ENCODE data around the gene PEMT. TPM values are rescaled to one million over a fixed set of nuclear protein-coding genes. Genes with fewer than 3 reads are reported as not detected.

The PEMT gene
- total and polyA plus RNA-seq, 2 donors from 2014 or later, result 36.8 to 52.1 TPM

DNA sequence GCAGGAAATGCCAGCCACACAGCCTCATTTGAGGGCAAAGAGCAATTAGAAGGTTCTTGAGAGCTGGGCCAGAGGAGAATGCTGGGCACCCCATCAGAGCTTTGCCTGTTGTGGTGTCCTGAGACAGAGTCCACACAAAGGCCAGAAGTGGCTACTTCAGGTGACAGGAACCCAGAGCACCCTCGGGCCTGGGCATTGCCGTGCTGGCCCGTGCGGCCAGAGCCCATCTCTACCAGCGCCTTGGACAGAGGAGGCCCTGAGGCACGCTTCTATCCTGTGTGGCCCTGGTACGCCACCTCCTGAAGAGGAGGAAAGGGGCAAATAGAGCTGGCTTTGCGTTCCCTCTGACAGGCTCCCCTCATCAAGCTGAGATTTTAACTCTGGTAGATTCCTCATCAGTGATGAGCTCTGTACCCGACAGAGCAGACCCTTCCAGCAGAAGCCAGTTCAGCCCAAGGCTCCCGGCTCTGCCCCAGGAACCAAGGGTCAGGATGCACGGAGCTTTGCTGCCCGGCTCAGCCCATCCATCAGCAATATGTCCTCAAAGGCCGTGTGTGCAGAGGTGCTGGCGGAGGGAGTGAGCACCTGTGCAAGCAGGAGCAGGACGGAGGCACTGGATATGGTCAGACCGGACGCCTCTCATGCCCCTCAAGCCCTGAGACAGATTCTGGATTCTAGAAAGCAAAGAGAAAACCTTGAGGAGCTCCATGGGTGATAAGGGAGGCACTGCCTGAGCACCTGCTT is 91.9 kb downstream of the PEMT start:
- DNase-seq (peak in 2 of 5 donors; percentile 31 to 69), FAIRE-seq (no peak)
- H3K27me3 ChIP-seq (ENCODE audit: control insufficient read depth, insufficient read depth, low read length), result no peaks in the 10 kb centered on the region
- intact Hi-C loops (cut with DNase I), result no loop called here
- H3K36me3 ChIP-seq (ENCODE audit: control insufficient read depth in 2 of 3, insufficient read depth in 3 of 3, low read length in 3 of 3), result no peaks in the 10 kb centered on the region
- H3K27ac ChIP-seq (ENCODE audit: low read depth in 2 of 2, low read length in 2 of 2), result no peak overlapping the region
- TF ChIP-seq, protein P1, sequence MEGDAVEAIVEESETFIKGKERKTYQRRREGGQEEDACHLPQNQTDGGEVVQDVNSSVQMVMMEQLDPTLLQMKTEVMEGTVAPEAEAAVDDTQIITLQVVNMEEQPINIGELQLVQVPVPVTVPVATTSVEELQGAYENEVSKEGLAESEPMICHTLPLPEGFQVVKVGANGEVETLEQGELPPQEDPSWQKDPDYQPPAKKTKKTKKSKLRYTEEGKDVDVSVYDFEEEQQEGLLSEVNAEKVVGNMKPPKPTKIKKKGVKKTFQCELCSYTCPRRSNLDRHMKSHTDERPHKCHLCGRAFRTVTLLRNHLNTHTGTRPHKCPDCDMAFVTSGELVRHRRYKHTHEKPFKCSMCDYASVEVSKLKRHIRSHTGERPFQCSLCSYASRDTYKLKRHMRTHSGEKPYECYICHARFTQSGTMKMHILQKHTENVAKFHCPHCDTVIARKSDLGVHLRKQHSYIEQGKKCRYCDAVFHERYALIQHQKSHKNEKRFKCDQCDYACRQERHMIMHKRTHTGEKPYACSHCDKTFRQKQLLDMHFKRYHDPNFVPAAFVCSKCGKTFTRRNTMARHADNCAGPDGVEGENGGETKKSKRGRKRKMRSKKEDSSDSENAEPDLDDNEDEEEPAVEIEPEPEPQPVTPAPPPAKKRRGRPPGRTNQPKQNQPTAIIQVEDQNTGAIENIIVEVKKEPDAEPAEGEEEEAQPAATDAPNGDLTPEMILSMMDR (IDR thresholded peaks at IDR 0.05; ENCODE audit: borderline replicate concordance, extremely low read depth, insufficient read depth), result no peak
- H3K4me3 ChIP-seq (ENCODE audit: low read length in 3 of 3), result no peak overlapping the region
- H3K9ac ChIP-seq (ENCODE audit: low read length in 3 of 3), result no peak overlapping the region
- H3K4me1 ChIP-seq (ENCODE audit: control insufficient read depth in 2 of 3, insufficient read depth in 2 of 3, low read depth in 1 of 3, low read length in 3 of 3), result peaks cover 0 to 9% (median 0%) of the 10 kb centered on the region in 3 donors
- no peaks in the 10 kb centered on the region for H3K9me3 ChIP-seq (ENCODE audit: control insufficient read depth in 2 of 3, insufficient read depth in 1 of 3, low read length in 3 of 3)

DNA sequence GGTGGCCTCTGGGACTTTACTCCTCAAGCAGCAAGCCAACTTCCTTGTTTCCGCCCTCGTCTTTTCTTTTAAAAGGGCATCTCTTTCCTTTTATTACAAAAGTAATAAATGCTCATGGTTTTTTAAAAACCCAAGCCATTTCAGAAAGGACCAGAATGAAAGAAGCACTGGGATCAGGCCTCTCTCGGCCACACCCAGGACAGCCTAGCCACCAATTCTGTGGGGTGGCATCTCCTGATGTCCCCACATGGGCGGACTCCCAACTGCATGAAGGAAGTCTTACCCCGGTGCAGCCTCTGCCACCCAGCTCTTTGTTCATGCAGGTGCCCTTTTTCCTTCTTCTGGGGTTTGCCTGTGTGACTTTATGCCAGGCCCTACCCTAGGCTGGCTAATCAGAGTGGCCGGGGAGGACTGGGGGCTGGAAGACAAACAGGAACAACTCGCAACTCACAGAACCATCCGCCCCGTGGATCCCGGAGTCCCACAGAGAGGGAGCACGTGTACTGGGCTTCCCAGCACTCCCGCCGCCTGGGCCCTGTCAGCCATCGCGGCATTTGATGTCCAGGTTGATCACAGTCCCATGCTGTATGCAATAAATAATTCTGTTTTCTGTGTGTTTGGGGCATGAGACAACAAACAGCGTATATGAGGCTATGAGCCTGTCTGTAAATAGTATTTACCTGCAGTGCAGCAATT is 92.8 kb downstream of the PEMT start:
- DNase-seq, result peak in 2 of 5 donors; percentile 30 to 65
- intact Hi-C loops (cut with DNase I), result no loop called here

DNA sequence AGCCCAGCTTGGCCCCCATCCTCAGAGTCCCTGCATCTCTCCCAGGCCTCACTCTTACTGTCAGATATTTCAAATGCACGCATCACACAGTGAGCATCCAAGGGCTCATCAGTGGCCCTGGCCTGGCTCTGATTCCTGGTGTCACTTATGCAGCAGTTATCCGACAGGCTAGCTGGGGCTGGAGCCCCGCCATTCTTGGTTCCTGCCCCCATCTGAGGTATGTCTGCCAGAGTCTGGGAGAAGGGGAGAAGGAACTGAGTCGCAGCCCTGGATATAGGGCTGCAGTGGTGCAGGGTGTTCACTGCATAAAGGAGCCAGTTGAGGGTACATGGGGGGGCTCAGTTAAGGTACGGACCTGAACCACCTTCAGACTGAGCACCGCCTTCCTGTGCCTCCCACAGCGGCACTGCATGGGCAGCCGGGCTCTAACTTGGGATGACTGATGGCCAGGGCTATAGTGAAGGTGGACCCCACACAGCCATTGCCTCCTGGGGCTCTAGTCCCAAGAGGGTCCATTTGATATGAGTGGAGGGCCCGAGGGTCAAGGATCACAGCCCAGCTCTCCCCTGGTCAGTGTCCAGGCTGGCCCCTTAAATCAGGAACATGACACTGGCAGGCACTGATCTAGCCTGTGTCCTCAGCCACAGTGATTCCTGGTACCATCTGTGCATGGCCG is 93.5 kb downstream of the PEMT start:
- no peak overlapping the region for H3K4me3 ChIP-seq (ENCODE audit: low read length in 3 of 3)
- no peaks in the 10 kb centered on the region for H3K36me3 ChIP-seq (ENCODE audit: control insufficient read depth in 2 of 3, insufficient read depth in 3 of 3, low read length in 3 of 3)
- H3K27ac ChIP-seq (ENCODE audit: low read depth in 2 of 2, low read length in 2 of 2), result no peak overlapping the region
- TF ChIP-seq, protein P1 (IDR thresholded peaks at IDR 0.05; ENCODE audit: borderline replicate concordance, extremely low read depth, insufficient read depth), result no peak
- H3K4me1 ChIP-seq (ENCODE audit: control insufficient read depth in 2 of 3, insufficient read depth in 2 of 3, low read depth in 1 of 3, low read length in 3 of 3), result peaks cover 0 to 9% (median 0%) of the 10 kb centered on the region in 3 donors
- H3K9ac ChIP-seq (ENCODE audit: low read length in 3 of 3), result no peak overlapping the region
- intact Hi-C loops (cut with DNase I), result no loop called here
- DNase-seq, result peak in 2 of 5 donors; percentile 39 to 64
- H3K27me3 ChIP-seq (ENCODE audit: control insufficient read depth, insufficient read depth, low read length), result no peaks in the 10 kb centered on the region
- no peak for FAIRE-seq
- no peaks in the 10 kb centered on the region for H3K9me3 ChIP-seq (ENCODE audit: control insufficient read depth in 2 of 3, insufficient read depth in 1 of 3, low read length in 3 of 3)

More for the DNA sequence above, 92.8 kb downstream of the PEMT start:
- TF ChIP-seq, protein P1 (IDR thresholded peaks at IDR 0.05; ENCODE audit: borderline replicate concordance, extremely low read depth, insufficient read depth), result no peak
- no peak for FAIRE-seq
- Histone ChIP-seq H3K9me3 (ENCODE audit: control insufficient read depth in 2 of 3, insufficient read depth in 1 of 3, low read length in 3 of 3) (no peaks in the 10 kb centered on the region), H3K9ac (ENCODE audit: low read length in 3 of 3) (no peak overlapping the region), H3K4me1 (ENCODE audit: control insufficient read depth in 2 of 3, insufficient read depth in 2 of 3, low read depth in 1 of 3, low read length in 3 of 3) (peaks cover 0 to 9% (median 0%) of the 10 kb centered on the region in 3 donors), H3K36me3 (ENCODE audit: control insufficient read depth in 2 of 3, insufficient read depth in 3 of 3, low read length in 3 of 3) (no peaks in the 10 kb centered on the region), H3K27ac (ENCODE audit: low read depth in 2 of 2, low read length in 2 of 2) (no peak overlapping the region), H3K4me3 (ENCODE audit: low read length in 3 of 3) (no peak overlapping the region), H3K27me3 (ENCODE audit: control insufficient read depth, insufficient read depth, low read length) (no peaks in the 10 kb centered on the region)

Measured in kidney (tissue), 14 donors.